ENCODE data around the gene ACOT2. TPM values are rescaled to one million over a fixed set of nuclear protein-coding genes. Genes with fewer than 3 reads are reported as not detected.
"Not testable (repeated sequence)": the region's sequence is repeated elsewhere in the genome, so short reads cannot be mapped to it uniquely, and the experiment has no call there.

The ACOT2 gene
- total RNA-seq, 1 donor from 2014 or later = 18.1 TPM

DNA sequence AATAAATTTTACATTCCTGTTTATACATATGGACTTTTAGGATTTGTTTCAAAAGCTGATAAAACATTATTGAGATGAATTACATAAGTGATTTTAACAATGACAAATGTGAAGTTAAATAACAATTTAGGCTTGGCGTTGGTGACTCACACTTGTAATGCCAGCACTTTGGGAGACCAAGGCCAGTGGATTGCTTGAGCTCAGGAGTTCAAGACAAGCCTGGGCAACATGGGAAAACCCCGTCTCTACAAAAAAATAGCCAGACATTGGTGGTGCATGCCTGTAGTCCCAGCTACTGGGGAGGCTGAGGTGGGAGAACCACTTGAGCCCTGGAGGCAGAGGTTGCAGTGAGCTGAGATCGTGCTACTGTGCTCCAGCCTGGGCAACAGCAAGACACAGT, 7.4 kb downstream of the ACOT2 start:
- peaks cover 15% of the 10 kb centered on the region for H3K36me3 Mint-ChIP-seq
- no peaks in the 10 kb centered on the region for H3K4me1 Mint-ChIP-seq (ENCODE audit: unreplicated experiment)
- H3K4me3 Mint-ChIP-seq = no peak overlapping the region
- no peaks in the 10 kb centered on the region for H3K9me3 Mint-ChIP-seq
- H3K27me3 Mint-ChIP-seq = no peaks in the 10 kb centered on the region
- no peak overlapping the region for H3K27ac Mint-ChIP-seq
- TF ChIP-seq, protein P1, sequence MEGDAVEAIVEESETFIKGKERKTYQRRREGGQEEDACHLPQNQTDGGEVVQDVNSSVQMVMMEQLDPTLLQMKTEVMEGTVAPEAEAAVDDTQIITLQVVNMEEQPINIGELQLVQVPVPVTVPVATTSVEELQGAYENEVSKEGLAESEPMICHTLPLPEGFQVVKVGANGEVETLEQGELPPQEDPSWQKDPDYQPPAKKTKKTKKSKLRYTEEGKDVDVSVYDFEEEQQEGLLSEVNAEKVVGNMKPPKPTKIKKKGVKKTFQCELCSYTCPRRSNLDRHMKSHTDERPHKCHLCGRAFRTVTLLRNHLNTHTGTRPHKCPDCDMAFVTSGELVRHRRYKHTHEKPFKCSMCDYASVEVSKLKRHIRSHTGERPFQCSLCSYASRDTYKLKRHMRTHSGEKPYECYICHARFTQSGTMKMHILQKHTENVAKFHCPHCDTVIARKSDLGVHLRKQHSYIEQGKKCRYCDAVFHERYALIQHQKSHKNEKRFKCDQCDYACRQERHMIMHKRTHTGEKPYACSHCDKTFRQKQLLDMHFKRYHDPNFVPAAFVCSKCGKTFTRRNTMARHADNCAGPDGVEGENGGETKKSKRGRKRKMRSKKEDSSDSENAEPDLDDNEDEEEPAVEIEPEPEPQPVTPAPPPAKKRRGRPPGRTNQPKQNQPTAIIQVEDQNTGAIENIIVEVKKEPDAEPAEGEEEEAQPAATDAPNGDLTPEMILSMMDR (conservative IDR thresholded peaks at IDR 0.05) = no peak
- DNase-seq (ENCODE audit: extremely low spot score, unreplicated experiment) = no peak

DNA sequence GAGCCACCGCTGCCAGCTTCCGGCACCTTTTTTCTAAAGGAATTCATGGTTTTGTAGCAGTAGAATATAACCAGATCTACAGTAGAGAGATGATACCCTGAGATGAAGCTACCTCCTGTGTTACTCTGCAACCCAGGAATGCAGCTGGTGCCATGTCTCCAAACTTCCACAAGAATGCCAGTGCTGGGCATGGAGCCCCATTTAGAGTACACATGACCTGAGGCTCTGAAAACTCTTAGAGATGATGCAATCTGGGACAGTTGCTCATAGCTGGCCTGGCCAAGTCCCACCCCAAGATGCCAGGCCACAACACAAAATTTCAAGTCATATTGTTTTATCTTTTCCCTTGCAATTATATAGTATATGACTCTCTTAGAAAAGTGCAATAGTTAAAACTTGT, 8.2 kb downstream of the ACOT2 start:
- not testable (repeated sequence) for H3K9me3 Mint-ChIP-seq; H3K4me3 Mint-ChIP-seq; H3K27me3 Mint-ChIP-seq; H3K27ac Mint-ChIP-seq; H3K4me1 Mint-ChIP-seq (ENCODE audit: unreplicated experiment); DNase-seq (ENCODE audit: extremely low spot score, unreplicated experiment)
- H3K36me3 Mint-ChIP-seq = peaks cover 14% of the 10 kb centered on the region

DNA sequence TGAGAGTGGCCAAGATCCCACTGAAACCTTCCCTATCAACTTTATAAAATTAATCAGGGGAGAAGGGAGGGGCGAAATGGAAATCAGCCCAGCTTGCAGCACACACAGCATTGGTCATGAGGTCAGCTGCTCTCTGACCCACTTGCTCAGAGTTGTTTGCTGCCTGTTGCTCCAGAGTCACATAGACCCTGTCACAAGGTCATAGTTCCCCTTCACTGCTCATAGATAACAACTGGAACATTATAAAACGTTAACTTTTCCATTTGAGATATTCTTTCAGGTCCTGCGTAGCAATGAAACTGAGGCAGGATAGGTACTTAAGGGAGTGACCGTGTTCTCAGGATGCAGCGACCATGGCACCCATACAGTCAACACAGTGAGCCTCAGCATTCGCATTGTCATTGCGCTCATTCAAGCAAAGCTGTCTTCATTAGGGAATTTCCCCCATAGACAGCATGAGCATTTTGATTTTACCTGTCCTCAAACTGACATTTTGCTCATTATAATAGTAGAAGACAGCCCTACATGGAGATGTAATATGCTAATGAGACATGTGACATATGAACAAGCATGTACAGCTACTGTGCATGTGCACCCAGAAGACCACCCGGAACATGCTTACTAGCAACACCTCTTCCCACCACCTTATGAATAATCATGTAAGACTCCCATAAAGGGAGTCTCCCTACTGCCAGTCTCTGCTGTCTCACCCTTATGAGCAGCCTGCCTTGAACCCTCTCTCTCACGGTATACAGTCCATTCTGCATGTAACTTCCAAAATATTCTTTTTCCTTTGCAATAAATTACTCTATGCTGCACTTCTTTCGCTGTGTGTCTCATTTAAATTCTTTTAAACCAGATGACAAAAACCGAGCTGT, 13.3 kb downstream of the ACOT2 start:
- not testable (repeated sequence) for H3K4me1 Mint-ChIP-seq (ENCODE audit: unreplicated experiment); H3K27ac Mint-ChIP-seq; H3K27me3 Mint-ChIP-seq; H3K36me3 Mint-ChIP-seq; H3K4me3 Mint-ChIP-seq; H3K9me3 Mint-ChIP-seq; DNase-seq (ENCODE audit: extremely low spot score, unreplicated experiment)

DNA sequence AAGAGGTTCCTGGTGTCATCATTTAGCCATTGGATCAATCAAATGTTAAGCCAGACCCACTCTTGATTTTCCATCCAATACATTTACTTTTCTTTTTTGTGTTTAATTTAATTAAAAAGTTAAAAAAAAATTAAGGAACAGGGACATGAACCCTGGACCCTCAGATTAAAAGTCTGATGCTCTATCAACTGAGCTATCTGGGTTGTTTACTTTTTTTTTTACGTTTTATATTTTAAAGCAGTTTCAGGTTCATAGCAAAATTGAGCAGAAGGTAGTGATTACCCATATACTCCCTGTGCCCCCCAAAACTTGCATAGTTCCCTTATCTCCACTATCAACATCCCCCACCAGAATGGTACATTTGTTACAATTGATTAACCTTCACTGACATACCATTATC, 19.7 kb downstream of the ACOT2 start:
- H3K4me3 Mint-ChIP-seq = no peak overlapping the region
- H3K27ac Mint-ChIP-seq = no peak overlapping the region
- no peaks in the 10 kb centered on the region for H3K9me3 Mint-ChIP-seq
- no peaks in the 10 kb centered on the region for H3K36me3 Mint-ChIP-seq
- no peak for DNase-seq (ENCODE audit: extremely low spot score, unreplicated experiment)
- H3K27me3 Mint-ChIP-seq = peaks cover 5% of the 10 kb centered on the region
- H3K4me1 Mint-ChIP-seq (ENCODE audit: unreplicated experiment) = no peaks in the 10 kb centered on the region
- TF ChIP-seq, protein P1 (conservative IDR thresholded peaks at IDR 0.05) = no peak

DNA sequence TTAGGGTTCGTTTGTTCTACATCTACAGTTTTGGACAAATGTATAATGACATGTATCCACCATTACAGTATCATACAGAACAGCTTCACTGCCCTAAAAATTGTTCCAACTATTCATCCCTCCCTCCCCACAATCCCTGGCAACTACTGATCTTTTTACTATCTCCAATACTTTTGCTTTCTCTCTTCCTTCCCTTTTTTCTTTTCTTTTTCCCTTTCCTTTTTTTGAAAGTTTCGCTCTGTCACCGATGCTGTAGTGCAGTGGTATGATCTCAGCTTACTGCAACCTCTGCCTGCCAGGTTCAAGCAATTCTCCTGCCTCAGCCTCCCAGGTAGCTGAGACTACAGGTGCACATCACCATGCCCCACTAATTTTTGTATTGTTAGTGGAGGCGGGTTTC, 20.1 kb downstream of the ACOT2 start:
- TF ChIP-seq, protein P1 (conservative IDR thresholded peaks at IDR 0.05) = no peak
- H3K27ac Mint-ChIP-seq = no peak overlapping the region
- H3K4me3 Mint-ChIP-seq = no peak overlapping the region
- no peaks in the 10 kb centered on the region for H3K36me3 Mint-ChIP-seq
- peaks cover 5% of the 10 kb centered on the region for H3K27me3 Mint-ChIP-seq
- no peak for DNase-seq (ENCODE audit: extremely low spot score, unreplicated experiment)
- H3K9me3 Mint-ChIP-seq = no peaks in the 10 kb centered on the region
- H3K4me1 Mint-ChIP-seq (ENCODE audit: unreplicated experiment) = no peaks in the 10 kb centered on the region

DNA sequence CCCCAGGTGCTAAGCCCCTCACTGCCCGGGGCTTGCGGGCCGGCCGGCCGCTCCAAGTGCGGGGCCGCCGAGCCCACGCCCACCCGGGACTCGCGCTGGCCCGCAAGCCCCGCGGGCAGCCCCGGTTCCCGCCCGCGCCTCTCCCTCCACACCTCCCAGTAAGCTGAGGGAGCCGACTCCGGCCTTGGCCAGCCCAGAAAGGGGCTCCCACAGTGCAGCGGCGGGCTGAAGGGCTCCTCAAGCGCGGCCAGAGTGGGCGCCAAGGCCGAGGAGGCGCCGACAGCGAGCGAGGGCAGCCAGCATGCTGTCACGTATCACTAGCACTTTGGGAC, 21.6 kb downstream of the ACOT2 start:
- not testable (repeated sequence) for H3K4me3 Mint-ChIP-seq; H3K9me3 Mint-ChIP-seq; H3K4me1 Mint-ChIP-seq (ENCODE audit: unreplicated experiment); H3K27me3 Mint-ChIP-seq; H3K27ac Mint-ChIP-seq; H3K36me3 Mint-ChIP-seq; DNase-seq (ENCODE audit: extremely low spot score, unreplicated experiment)

DNA sequence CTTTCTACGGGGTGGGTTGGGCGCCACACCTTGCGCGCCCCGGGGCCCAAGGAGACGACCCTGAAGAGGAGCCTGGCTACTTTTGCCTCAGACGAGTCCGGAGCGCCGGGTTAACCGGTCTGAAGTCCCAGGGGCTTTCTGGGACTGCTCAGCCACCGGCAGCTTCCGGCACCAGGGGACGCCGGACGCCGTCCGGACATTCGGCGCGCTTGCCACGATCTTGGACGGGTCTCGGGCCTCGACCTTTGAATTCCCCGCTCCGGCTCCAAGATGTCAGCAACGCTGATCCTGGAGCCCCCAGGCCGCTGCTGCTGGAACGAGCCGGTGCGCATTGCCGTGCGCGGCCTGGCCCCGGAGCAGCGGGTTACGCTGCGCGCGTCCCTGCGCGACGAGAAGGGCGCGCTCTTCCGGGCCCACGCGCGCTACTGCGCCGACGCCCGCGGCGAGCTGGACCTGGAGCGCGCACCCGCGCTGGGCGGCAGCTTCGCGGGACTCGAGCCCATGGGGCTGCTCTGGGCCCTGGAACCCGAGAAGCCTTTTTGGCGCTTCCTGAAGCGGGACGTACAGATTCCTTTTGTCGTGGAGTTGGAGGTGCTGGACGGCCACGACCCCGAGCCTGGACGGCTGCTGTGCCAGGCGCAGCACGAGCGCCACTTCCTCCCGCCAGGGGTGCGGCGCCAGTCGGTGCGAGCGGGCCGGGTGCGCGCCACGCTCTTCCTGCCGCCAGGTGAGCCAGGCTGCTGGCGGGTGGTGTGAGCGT, 22.9 kb downstream of the ACOT2 start, which contains the start of gene ACOT4:
Gene ACOT4 (plus strand): TSS at position 184 of the 760 bp plus-strand sequence. CDS start 87 bp downstream, at position 271.
- no peaks in the 10 kb centered on the region for H3K9me3 Mint-ChIP-seq
- H3K36me3 Mint-ChIP-seq = no peaks in the 10 kb centered on the region
- H3K27ac Mint-ChIP-seq = peak within 1 kb of the TSS; percentile 44
- peaks cover 5% of the 10 kb centered on the region for H3K27me3 Mint-ChIP-seq
- TF ChIP-seq, protein P1 (conservative IDR thresholded peaks at IDR 0.05) = peak; percentile 52
- H3K4me1 Mint-ChIP-seq (ENCODE audit: unreplicated experiment) = no peaks in the 10 kb centered on the region
- no peak for DNase-seq (ENCODE audit: extremely low spot score, unreplicated experiment)
- H3K4me3 Mint-ChIP-seq = peak within 1 kb of the TSS; percentile 83
